Ishikawa (cell line): ENCODE measurements around the gene MAML1.

Source experiments
- CEBPB ChIP-seq: IDR thresholded peaks from 2 replicates; pipeline ENCODE4 v1.6.1; 2012
- CREB1 ChIP-seq: IDR thresholded peaks from 2 replicates; pipeline ENCODE4 v1.6.1; 2012; ENCODE audit warnings: low read depth
- EGR1 ChIP-seq: IDR thresholded peaks from 2 replicates; pipeline ENCODE4 v1.6.1; 2012
- EP300 ChIP-seq: IDR thresholded peaks from 2 replicates; pipeline ENCODE4 v1.6.1; 2012; ENCODE audit warnings: borderline replicate concordance
- FOXM1 ChIP-seq: IDR thresholded peaks from 2 replicates; pipeline ENCODE4 v1.6.1; 2012; ENCODE audit warnings: low read depth, borderline replicate concordance
- NFIC ChIP-seq: IDR thresholded peaks from 2 replicates; pipeline ENCODE4 v1.6.1; 2012
- RAD21 ChIP-seq: IDR thresholded peaks from 2 replicates; pipeline ENCODE4 v1.6.1; 2012; ENCODE audit warnings: low read depth
- TAF1 ChIP-seq: IDR thresholded peaks from 2 replicates; pipeline ENCODE4 v1.6.1; 2012; ENCODE audit warnings: low read depth, mild to moderate bottlenecking
- TCF12 ChIP-seq: IDR thresholded peaks from 2 replicates; pipeline ENCODE4 v1.6.1; 2012; ENCODE audit warnings: low read depth
- TEAD4 ChIP-seq: IDR thresholded peaks from 2 replicates; pipeline ENCODE4 v1.6.1; 2012
- USF1 ChIP-seq: IDR thresholded peaks from 2 replicates; pipeline ENCODE4 v1.6.1; 2012
- YY1 ChIP-seq: IDR thresholded peaks from 2 replicates; pipeline ENCODE4 v1.6.1; 2012; ENCODE audit warnings: low read depth
- ZBTB7A ChIP-seq: IDR thresholded peaks from 2 replicates; pipeline ENCODE4 v1.6.1; 2012; ENCODE audit warnings: low read depth
- TF ChIP-seq, protein P1 (sequence below): IDR thresholded peaks from 2 replicates; pipeline ENCODE4 v1.6.1; 2012
- TF ChIP-seq, protein P2 (sequence below): IDR thresholded peaks from 2 replicates; pipeline ENCODE4 v1.6.1; 2012; ENCODE audit warnings: low read depth, mild to moderate bottlenecking

Gene MAML1

DNA sequence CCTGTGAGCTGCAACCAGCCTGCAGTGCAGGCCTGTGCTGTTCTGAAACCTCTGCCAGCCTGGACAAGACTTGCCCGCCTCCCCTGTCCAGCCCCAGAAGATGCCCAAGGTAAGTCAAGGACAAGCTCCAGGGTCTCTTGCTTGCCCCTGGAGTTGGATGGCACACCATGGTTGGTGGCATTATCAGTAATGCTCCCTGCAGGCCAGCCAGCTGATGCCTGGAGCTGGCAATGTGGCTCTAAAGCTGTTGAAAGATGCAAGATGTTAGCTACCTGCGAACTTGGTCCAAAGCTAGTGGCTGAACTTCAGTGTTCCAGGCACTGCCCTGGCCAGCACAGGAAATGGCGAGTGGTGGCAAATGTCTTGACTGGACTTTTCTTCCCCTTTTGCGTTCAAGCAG lies 47.2 kb downstream of the MAML1 start:
- no peak for TF ChIP-seq CEBPB
- TF ChIP-seq EGR1 = no peak
- TF ChIP-seq TCF12 = no peak
- TF ChIP-seq TEAD4 = no peak
- TF ChIP-seq, protein P1, sequence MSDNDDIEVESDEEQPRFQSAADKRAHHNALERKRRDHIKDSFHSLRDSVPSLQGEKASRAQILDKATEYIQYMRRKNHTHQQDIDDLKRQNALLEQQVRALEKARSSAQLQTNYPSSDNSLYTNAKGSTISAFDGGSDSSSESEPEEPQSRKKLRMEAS = no peak
- no peak for TF ChIP-seq YY1
- no peak for TF ChIP-seq TAF1
- no peak for TF ChIP-seq CREB1
- no peak for TF ChIP-seq EP300
- TF ChIP-seq, protein P2, sequence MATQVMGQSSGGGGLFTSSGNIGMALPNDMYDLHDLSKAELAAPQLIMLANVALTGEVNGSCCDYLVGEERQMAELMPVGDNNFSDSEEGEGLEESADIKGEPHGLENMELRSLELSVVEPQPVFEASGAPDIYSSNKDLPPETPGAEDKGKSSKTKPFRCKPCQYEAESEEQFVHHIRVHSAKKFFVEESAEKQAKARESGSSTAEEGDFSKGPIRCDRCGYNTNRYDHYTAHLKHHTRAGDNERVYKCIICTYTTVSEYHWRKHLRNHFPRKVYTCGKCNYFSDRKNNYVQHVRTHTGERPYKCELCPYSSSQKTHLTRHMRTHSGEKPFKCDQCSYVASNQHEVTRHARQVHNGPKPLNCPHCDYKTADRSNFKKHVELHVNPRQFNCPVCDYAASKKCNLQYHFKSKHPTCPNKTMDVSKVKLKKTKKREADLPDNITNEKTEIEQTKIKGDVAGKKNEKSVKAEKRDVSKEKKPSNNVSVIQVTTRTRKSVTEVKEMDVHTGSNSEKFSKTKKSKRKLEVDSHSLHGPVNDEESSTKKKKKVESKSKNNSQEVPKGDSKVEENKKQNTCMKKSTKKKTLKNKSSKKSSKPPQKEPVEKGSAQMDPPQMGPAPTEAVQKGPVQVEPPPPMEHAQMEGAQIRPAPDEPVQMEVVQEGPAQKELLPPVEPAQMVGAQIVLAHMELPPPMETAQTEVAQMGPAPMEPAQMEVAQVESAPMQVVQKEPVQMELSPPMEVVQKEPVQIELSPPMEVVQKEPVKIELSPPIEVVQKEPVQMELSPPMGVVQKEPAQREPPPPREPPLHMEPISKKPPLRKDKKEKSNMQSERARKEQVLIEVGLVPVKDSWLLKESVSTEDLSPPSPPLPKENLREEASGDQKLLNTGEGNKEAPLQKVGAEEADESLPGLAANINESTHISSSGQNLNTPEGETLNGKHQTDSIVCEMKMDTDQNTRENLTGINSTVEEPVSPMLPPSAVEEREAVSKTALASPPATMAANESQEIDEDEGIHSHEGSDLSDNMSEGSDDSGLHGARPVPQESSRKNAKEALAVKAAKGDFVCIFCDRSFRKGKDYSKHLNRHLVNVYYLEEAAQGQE = no peak
- TF ChIP-seq ZBTB7A = no peak
- no peak for TF ChIP-seq FOXM1
- TF ChIP-seq NFIC = no peak

GRCh38 chr5:179780362-179780761 lies 47.7 kb downstream of the MAML1 start:
- TF ChIP-seq EGR1 = no peak
- no peak for TF ChIP-seq CEBPB
- TF ChIP-seq, protein P1 = no peak
- TF ChIP-seq NFIC = no peak
- no peak for TF ChIP-seq EP300
- no peak for TF ChIP-seq CREB1

DNA sequence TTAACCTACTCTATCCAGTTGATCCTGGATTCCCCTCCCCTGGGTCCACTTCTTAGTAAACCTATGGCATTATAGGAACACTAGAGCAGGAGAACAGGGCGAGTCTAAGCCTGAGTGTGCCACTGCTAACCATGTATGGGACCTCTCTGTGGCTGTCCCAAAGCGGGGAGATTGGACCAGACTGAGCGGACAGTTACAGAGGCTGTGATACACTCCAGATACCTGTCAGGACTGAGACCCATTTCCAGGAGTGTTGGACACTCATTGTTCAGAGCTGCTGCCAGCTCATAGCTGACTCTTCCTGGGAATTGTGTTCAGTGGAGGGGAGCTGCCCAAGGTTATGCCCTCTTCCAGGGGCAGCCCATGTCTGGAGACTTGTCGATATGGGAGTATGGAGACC lies 49.2 kb downstream of the MAML1 start:
- TF ChIP-seq FOXM1 = no peak
- TF ChIP-seq NFIC = no peak

DNA sequence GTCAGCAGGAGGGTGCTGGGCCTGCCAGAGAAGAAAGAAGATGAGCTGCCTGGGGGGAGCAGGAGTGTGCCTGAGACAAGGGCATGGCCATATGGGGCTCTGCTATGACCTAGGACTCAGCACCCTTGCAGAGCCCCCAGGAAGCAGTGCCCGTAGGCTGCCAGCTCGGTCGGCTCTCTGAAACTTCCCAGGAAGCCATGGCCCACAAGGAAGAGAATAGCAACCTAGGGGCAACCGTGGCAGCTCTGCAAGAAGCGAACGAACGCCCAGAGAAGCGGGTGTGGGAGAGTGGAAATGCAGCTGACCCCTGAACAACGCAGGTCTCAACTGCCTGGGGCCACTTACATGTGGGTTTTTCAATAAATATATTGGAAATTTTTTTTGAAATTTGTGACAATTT lies 50.5 kb downstream of the MAML1 start:
- TF ChIP-seq CREB1 = no peak
- TF ChIP-seq, protein P2 = no peak
- no peak for TF ChIP-seq TCF12
- no peak for TF ChIP-seq NFIC
- TF ChIP-seq YY1 = no peak
- TF ChIP-seq, protein P1 = no peak
- TF ChIP-seq FOXM1 = no peak
- TF ChIP-seq CEBPB = no peak
- TF ChIP-seq ZBTB7A = no peak
- no peak for TF ChIP-seq EP300
- TF ChIP-seq EGR1 = no peak
- TF ChIP-seq USF1 = no peak
- no peak for TF ChIP-seq TAF1
- no peak for TF ChIP-seq TEAD4
- no peak for TF ChIP-seq RAD21

DNA sequence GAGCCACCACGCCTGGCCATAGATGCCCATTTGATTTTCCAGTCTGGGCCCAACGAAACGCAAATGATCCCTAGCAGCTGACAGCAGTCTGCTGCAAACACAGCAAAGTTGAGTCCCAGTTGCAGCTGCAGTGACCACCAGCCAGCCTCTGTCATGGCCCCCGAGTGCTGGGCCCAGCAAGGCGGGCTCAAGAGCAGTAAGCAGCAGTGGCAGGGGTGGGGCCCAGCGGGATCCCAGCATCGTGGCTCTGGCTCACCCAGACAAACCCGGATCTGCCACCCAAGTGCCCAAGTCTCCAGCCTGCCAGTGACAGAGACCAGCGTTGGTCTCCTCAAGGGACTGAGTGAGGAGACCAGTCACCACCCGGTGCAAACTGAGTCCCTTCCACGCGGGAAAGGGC lies 54.2 kb downstream of the MAML1 start:
- no peak for TF ChIP-seq USF1
- no peak for TF ChIP-seq EGR1
- TF ChIP-seq RAD21 = no peak
- TF ChIP-seq TCF12 = no peak
- TF ChIP-seq YY1 = no peak
- no peak for TF ChIP-seq FOXM1
- no peak for TF ChIP-seq ZBTB7A
- TF ChIP-seq CEBPB = no peak
- no peak for TF ChIP-seq TAF1
- TF ChIP-seq, protein P1 = no peak
- no peak for TF ChIP-seq EP300
- TF ChIP-seq TEAD4 = no peak
- no peak for TF ChIP-seq NFIC
- TF ChIP-seq CREB1 = no peak
- TF ChIP-seq, protein P2 = no peak
